HG03378 (cell line): Measurements from ENCODE around the gene FOXN3.

Experiments
- ATAC-seq: cut with Tn5 transposase; IDR thresholded peaks from one replicate; pipeline ENCODE4 v1.9.1; 2021; ENCODE audit warnings: mild to moderate bottlenecking, moderate library complexity; ENCODE audit not compliant: unreplicated experiment

The FOXN3 gene

GRCh38 chr14:89384636-89385035, 32.4 kb downstream of the FOXN3 start:
- ATAC-seq = no peak

GRCh38 chr14:89384023-89384422, 33.0 kb downstream of the FOXN3 start:
- peak; percentile 91 for ATAC-seq

- ATAC-seq = no peak
These were observed 33.9 kb downstream of the FOXN3 start for GRCh38 chr14:89382901-89383845.

- ATAC-seq = no peak
These were observed 34.5 kb downstream of the FOXN3 start for GRCh38 chr14:89382487-89382886.

GRCh38 chr14:89379891-89380820, 36.9 kb downstream of the FOXN3 start:
- no peak for ATAC-seq

- no peak for ATAC-seq
These were observed 38.0 kb downstream of the FOXN3 start for GRCh38 chr14:89379006-89379405.

- peak; percentile 85 for ATAC-seq
These were observed 38.9 kb downstream of the FOXN3 start for GRCh38 chr14:89378119-89378518.

GRCh38 chr14:89377544-89377943, 39.5 kb downstream of the FOXN3 start:
- ATAC-seq = no peak

GRCh38 chr14:89374908-89375307, 42.1 kb downstream of the FOXN3 start:
- ATAC-seq = no peak

GRCh38 chr14:89373185-89373584, 43.8 kb downstream of the FOXN3 start:
- no peak for ATAC-seq

GRCh38 chr14:89372512-89372883, 44.5 kb downstream of the FOXN3 start:
- ATAC-seq = no peak

GRCh38 chr14:89371585-89372511, 45.2 kb downstream of the FOXN3 start:
- ATAC-seq = no peak

- no peak for ATAC-seq
These were observed 46.3 kb downstream of the FOXN3 start for GRCh38 chr14:89370781-89371180.

GRCh38 chr14:89370381-89370780, 46.7 kb downstream of the FOXN3 start:
- no peak for ATAC-seq

GRCh38 chr14:89369656-89370055, 47.4 kb downstream of the FOXN3 start:
- no peak for ATAC-seq

- no peak for ATAC-seq
These were observed 48.2 kb downstream of the FOXN3 start for GRCh38 chr14:89368490-89369477.

- no peak for ATAC-seq
These were observed 49.3 kb downstream of the FOXN3 start for GRCh38 chr14:89367779-89368120.

GRCh38 chr14:89366864-89367778, 49.9 kb downstream of the FOXN3 start:
- no peak for ATAC-seq
